OCI-LY1 (cell line): Measurements from ENCODE around the gene MFAP3L.

Experiments
- H2AFZ ChIP-seq: fragments of 200-600 bp; sonication (generic), shearing (Covaris generic); 2 replicates; pipeline ENCODE4 v1.6.0; 2014; ENCODE audit warnings: antibody characterized with exemption, mild to moderate bottlenecking, low read length
- H3F3A ChIP-seq: fragments of 200-600 bp; sonication (generic), shearing (Covaris generic); 2 replicates; pipeline ENCODE4 v1.6.0; 2014; ENCODE audit warnings: mild to moderate bottlenecking, antibody characterized with exemption, low read length, moderate library complexity; ENCODE audit not compliant: insufficient read depth
- H3K27ac ChIP-seq: fragments of 200-600 bp; sonication (generic); 2 replicates; pipeline ENCODE4 v1.5.1; 2014; ENCODE audit warnings: low read length, mixed run types, mild to moderate bottlenecking, low read depth; ENCODE audit not compliant: poor library complexity, severe bottlenecking
- H3K27me3 ChIP-seq: fragments of 200-600 bp; sonication (generic); 2 replicates; pipeline ENCODE4 v1.6.0; 2014; ENCODE audit warnings: antibody characterized with exemption, mild to moderate bottlenecking, low read length, moderate library complexity; ENCODE audit not compliant: insufficient read depth
- H3K36me3 ChIP-seq: fragments of 200-600 bp; sonication (generic); 2 replicates; pipeline ENCODE4 v1.6.1; 2014; ENCODE audit warnings: mild to moderate bottlenecking, antibody characterized with exemption, low read length, moderate library complexity, mixed read lengths; ENCODE audit not compliant: insufficient read depth
- H3K4me1 ChIP-seq: fragments of 200-600 bp; sonication (generic); 2 replicates; pipeline ENCODE4 v1.5.1; 2014; ENCODE audit warnings: mild to moderate bottlenecking, low read length, moderate library complexity; ENCODE audit not compliant: insufficient read depth, severe bottlenecking
- H3K4me2 ChIP-seq: fragments of 200-600 bp; sonication (generic), shearing (Covaris generic); 2 replicates; pipeline ENCODE4 v1.6.1; 2014; ENCODE audit warnings: low read length
- H3K4me3 ChIP-seq: fragments of 200-600 bp; sonication (generic); 2 replicates; pipeline ENCODE4 v1.5.1; 2014; ENCODE audit warnings: low read length, low read depth, mild to moderate bottlenecking, mixed read lengths; ENCODE audit not compliant: poor library complexity, severe bottlenecking
- H3K79me2 ChIP-seq: fragments of 200-600 bp; shearing (Covaris generic); 2 replicates; pipeline ENCODE4 v1.6.1; 2016; ENCODE audit warnings: mixed run types, low read length, mixed read lengths; ENCODE audit not compliant: insufficient read depth
- H3K9ac ChIP-seq: fragments of 200-600 bp; sonication (generic), shearing (Covaris generic); 2 replicates; pipeline ENCODE4 v1.6.1; 2014; ENCODE audit warnings: mild to moderate bottlenecking, low read length, mixed read lengths
- H3K9me2 ChIP-seq: fragments of 200-600 bp; sonication (generic), shearing (Covaris generic); 2 replicates; pipeline ENCODE4 v1.6.1; 2014; ENCODE audit warnings: low read depth, mild to moderate bottlenecking, low read length, mixed read lengths
- H3K9me3 ChIP-seq: fragments of 200-600 bp; shearing (Covaris generic); 2 replicates; pipeline ENCODE4 v1.6.1; 2014; ENCODE audit warnings: low read length, mixed read lengths
- H4K20me1 ChIP-seq: fragments of 200-600 bp; sonication (generic), shearing (Covaris generic); 2 replicates; pipeline ENCODE4 v1.6.0; 2016; ENCODE audit warnings: mild to moderate bottlenecking, low read length; ENCODE audit not compliant: insufficient read depth
- EZH2 ChIP-seq: fragments of 200-600 bp; sonication (generic), shearing (Covaris generic); IDR thresholded peaks from 2 replicates; pipeline ENCODE4 v1.8.0; 2017; ENCODE audit warnings: borderline replicate concordance, mixed run types, mild to moderate bottlenecking, antibody characterized with exemption, low read length, moderate library complexity, mixed read lengths
- TF ChIP-seq, protein P1 (sequence below): fragments of 200-600 bp; sonication (generic), shearing (Covaris generic); IDR thresholded peaks from 2 replicates; pipeline ENCODE4 v1.5.1; 2017; ENCODE audit warnings: mild to moderate bottlenecking, antibody characterized with exemption, low read length, moderate library complexity, mixed read lengths

The MFAP3L gene

DNA sequence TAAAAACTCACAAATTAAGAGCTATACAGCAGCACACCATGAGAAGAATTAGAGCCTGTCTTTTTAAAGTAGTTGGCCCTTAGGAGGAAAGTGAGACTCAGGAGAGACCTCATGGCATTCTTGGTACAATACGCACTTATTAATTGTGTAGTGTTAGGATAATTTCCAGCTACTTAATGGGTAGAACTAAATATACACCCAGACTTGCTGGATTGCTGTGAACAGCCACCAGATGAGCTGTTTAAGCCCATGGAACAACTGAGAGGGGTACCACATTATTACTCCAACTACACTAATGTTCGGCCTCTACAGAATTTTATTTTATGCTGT, 13.6 kb downstream of the MFAP3L start:
- Histone ChIP-seq H3K4me1 (no peaks in the 10 kb centered on the region), H3K27ac (no peak overlapping the region), H3K27me3 (no peaks in the 10 kb centered on the region), H3K79me2 (no peaks in the 10 kb centered on the region), H2AFZ (no peak overlapping the region), H4K20me1 (no peaks in the 10 kb centered on the region), H3K9ac (no peak overlapping the region), H3F3A (no peaks in the 10 kb centered on the region), H3K9me2 (no peaks in the 10 kb centered on the region), H3K4me2 (no peak overlapping the region), H3K4me3 (no peak overlapping the region), H3K9me3 (no peaks in the 10 kb centered on the region), H3K36me3 (no peaks in the 10 kb centered on the region)
- no peak for TF ChIP-seq EZH2
- TF ChIP-seq, protein P1, sequence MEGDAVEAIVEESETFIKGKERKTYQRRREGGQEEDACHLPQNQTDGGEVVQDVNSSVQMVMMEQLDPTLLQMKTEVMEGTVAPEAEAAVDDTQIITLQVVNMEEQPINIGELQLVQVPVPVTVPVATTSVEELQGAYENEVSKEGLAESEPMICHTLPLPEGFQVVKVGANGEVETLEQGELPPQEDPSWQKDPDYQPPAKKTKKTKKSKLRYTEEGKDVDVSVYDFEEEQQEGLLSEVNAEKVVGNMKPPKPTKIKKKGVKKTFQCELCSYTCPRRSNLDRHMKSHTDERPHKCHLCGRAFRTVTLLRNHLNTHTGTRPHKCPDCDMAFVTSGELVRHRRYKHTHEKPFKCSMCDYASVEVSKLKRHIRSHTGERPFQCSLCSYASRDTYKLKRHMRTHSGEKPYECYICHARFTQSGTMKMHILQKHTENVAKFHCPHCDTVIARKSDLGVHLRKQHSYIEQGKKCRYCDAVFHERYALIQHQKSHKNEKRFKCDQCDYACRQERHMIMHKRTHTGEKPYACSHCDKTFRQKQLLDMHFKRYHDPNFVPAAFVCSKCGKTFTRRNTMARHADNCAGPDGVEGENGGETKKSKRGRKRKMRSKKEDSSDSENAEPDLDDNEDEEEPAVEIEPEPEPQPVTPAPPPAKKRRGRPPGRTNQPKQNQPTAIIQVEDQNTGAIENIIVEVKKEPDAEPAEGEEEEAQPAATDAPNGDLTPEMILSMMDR: no peak

DNA sequence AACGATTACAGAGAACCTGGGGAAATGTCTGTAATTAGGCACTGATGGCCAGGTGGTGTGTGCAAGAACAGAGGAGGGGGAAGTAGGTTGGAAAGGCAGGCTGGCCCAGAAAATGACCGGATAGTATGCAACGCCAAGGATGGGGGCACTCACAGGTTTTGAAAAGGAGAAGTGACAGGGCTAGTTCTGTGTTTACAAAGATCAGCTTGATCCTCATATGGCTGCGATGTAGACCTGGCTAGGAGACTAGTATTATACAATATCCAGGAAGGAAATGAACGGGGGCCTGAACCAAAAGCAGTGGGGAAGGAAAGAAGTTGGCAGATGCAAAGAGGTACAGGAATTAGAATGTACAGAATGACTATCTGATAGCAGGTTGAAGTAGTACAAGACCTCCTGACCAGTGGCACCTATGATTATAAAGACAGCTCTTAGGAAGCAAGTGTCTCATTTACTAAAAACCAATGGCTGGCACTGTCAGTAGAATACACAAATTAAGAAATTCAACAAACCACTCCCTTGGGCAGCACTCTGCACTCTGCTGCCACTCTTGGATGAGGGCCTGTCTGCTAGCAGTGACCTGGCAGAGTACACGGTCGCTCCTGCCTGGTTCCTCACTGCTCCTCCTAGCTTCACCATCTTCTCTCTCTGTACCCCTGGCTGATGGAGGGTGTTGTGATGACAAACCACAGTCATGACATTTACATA, 14.1 kb downstream of the MFAP3L start:
- Histone ChIP-seq H3K4me3 (no peak overlapping the region), H4K20me1 (no peaks in the 10 kb centered on the region), H3F3A (no peaks in the 10 kb centered on the region), H3K79me2 (no peaks in the 10 kb centered on the region), H3K9me3 (no peaks in the 10 kb centered on the region), H3K27ac (no peak overlapping the region), H3K27me3 (no peaks in the 10 kb centered on the region), H3K4me1 (no peaks in the 10 kb centered on the region), H3K36me3 (no peaks in the 10 kb centered on the region), H3K9me2 (no peaks in the 10 kb centered on the region), H2AFZ (no peak overlapping the region), H3K9ac (no peak overlapping the region), H3K4me2 (no peak overlapping the region)
- TF ChIP-seq, protein P1: no peak
- no peak for TF ChIP-seq EZH2

DNA sequence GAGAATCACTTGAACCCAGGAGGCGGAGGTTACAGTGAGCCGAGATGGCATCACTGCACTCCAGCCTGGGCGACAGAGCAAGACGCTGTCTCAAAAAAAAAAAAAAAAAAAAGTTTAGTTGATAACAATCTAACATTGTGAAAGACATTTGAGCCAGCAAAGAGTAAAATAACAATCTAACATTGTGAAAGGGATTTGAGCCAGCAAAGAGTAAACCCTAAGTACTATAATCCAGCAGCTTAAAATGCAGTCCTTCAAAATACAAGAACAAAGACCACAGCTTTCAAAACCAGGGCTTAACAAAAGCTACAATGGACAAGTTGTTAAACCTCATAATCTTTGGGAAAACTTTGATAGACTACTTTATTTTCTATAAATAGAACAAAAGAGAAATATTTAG, 16.9 kb downstream of the MFAP3L start:
- no peaks in the 10 kb centered on the region for H4K20me1 ChIP-seq
- H3K27me3 ChIP-seq: no peaks in the 10 kb centered on the region
- H3K9me3 ChIP-seq: no peaks in the 10 kb centered on the region
- H3F3A ChIP-seq: no peaks in the 10 kb centered on the region
- no peaks in the 10 kb centered on the region for H3K4me1 ChIP-seq
- no peaks in the 10 kb centered on the region for H3K9me2 ChIP-seq
- H3K9ac ChIP-seq: no peak overlapping the region
- TF ChIP-seq, protein P1: no peak
- TF ChIP-seq EZH2: no peak
- H3K27ac ChIP-seq: no peak overlapping the region
- no peaks in the 10 kb centered on the region for H3K79me2 ChIP-seq
- no peaks in the 10 kb centered on the region for H3K36me3 ChIP-seq
- no peak overlapping the region for H2AFZ ChIP-seq
- no peak overlapping the region for H3K4me2 ChIP-seq
- H3K4me3 ChIP-seq: no peak overlapping the region
